HUES48 (cell line): ENCODE data around the gene PEAK1.

Experiments used
- H3K27ac ChIP-seq: one replicate; pipeline ENCODE4 v1.7.0; 2013; ENCODE audit warnings: low read depth, low read length, inconsistent platforms
- H3K27me3 ChIP-seq: 2 replicates; pipeline ENCODE4 v1.6.1; 2013; ENCODE audit warnings: mild to moderate bottlenecking, low read length; ENCODE audit not compliant: control insufficient read depth, insufficient read depth
- H3K36me3 ChIP-seq: 2 replicates; pipeline ENCODE4 v1.6.1; 2013; ENCODE audit warnings: low read length; ENCODE audit not compliant: control insufficient read depth, insufficient read depth
- H3K4me1 ChIP-seq: 2 replicates; pipeline ENCODE4 v1.6.1; 2013; ENCODE audit warnings: mild to moderate bottlenecking, low read length; ENCODE audit not compliant: control insufficient read depth, insufficient read depth
- H3K4me3 ChIP-seq: 2 replicates; pipeline ENCODE4 v1.5.1; 2013; ENCODE audit warnings: mild to moderate bottlenecking, low read depth, low read length
- H3K9ac ChIP-seq: 2 replicates; pipeline ENCODE4 v1.6.1; 2013; ENCODE audit warnings: mild to moderate bottlenecking, low read depth, low read length, moderate library complexity
- H3K9me3 ChIP-seq: 2 replicates; pipeline ENCODE4 v1.6.1; 2013; ENCODE audit warnings: low read length; ENCODE audit not compliant: control insufficient read depth, insufficient read depth

The PEAK1 gene

DNA sequence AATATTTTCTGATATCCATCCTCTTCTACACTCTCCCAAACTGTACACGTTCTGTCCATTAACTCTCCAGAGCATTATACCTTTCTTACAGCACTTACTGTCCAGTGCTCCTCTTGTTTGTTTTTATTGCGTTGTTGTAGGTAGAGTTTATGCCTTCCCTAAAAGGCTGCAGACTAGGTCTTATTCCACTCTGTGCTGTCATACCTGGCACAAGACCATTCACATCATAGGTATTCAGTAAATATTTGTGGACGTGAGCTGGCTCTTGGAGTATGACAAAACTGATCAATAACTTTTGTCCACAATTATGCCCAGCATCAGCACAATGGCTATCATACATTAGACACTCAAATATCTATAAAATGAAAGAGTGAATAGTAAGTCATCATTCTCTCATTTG is 5.2 kb upstream of the PEAK1 start:
- no peak overlapping the region for H3K4me3 ChIP-seq
- H3K36me3 ChIP-seq = no peaks in the 10 kb centered on the region
- no peaks in the 10 kb centered on the region for H3K9me3 ChIP-seq
- H3K27me3 ChIP-seq = no peaks in the 10 kb centered on the region
- H3K9ac ChIP-seq = no peak overlapping the region
- no peak overlapping the region for H3K27ac ChIP-seq
- H3K4me1 ChIP-seq = peaks cover 11% of the 10 kb centered on the region; the same call in 1 of the 2 replicates

DNA sequence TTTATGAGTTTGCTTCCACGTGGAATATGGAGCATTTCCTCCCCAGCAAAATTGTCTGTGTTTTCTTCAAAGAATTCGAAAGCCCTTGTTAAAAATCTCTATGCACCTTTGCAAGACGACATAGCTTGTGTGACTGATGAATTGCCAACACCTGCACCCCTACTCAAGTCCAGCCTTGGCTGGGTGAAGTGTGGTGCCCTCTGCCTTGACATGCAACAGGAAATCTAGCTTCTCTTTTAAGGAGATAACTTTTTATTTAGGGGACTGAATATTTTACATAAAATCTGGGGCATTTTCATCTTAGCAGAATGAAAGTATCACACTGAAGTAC is 1.4 kb upstream of the PEAK1 start:
- peak overlapping the region; percentile 95 for H3K27ac ChIP-seq
- H3K9ac ChIP-seq = peak overlapping the region; percentile 33
- no peaks in the 10 kb centered on the region for H3K36me3 ChIP-seq
- H3K4me1 ChIP-seq = peaks cover 36% of the 10 kb centered on the region
- H3K27me3 ChIP-seq = no peaks in the 10 kb centered on the region
- no peaks in the 10 kb centered on the region for H3K9me3 ChIP-seq
- peak overlapping the region; percentile 87 for H3K4me3 ChIP-seq

DNA sequence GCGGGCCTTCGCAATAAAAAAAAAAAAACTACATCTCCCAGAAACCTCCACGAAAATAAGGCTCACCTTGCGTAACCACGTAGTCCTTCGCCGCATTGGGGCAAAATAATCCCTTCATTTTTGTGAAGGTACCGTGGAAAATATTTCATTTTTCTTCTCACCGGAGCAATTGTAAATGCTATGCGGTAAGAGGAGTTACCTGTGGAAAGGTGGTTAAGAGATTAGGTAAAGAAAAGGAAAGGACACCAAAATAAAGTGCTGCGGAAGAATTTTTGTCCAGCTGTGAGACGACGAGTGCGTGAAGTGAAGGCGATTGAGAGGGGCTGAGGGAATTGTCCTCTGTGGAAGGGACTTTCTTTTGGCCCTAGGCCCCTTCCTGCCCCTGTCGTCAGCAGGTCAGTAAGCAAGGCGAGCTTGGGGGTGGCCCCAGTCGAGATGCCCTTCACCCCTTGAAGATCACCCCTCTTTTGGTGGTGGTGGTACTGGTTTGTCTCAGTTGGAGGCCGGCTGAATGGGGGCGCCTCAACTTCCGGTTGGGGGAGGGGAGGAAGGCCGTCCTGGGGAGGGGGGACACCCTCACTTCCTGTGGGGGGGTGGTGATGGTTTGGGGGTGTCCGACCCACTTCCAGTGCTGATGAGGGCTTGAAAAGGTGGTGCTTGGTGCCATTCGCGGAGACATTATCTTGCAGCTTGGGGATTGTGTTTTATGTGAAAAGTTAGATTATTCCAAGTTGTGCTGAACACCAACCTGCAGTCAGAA is 886 bp upstream of the PEAK1 start, which contains the start of gene HMG20A:
TSS of gene HMG20A (plus strand) at position 279 of the 760 bp plus-strand sequence. CDS start 37,520 bp downstream, outside the sequence.
- peaks cover 42% of the 10 kb centered on the region for H3K4me1 ChIP-seq
- no peaks in the 10 kb centered on the region for H3K27me3 ChIP-seq

DNA sequence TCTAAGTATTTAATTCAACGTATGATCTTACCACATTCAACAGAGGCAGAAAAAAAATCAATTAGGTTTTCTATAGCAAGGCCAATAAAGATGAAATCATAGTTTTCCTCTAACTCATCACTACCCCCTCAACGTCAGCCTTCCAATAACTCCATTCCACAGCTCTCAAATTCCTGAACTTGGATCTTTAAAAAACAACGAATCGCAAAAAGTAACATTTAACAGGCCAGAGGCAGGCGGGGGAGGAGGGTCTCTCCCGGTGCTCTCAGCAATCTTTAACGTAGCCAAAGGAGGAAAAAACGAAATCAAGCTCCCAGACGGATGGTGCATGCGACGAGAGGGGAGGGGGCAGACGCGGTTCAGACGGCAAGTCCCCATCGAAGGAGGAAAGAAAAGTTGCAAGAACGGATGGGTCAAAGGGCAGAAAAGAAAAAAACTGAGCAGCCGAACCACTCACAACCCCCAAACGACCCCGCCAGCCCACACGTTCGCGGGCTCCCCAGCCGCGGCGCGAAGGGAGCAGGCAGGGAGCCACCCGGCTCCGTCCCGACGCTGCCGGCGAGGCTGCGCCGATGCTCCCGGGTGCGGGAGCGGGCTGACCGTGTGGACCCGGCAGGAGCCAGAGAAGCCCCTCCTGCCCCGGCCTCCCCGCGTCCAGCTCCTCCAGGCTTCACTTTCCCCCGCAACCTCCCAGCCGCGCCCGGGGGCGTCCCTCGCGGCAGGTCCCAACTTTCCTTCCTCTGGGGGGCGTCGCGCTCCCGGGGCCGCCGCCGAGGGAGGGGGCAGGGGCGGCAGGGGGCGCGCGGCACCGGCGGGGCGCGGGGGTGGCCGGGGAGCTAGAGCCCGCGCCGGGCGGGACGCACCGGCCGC is 703 bp downstream of the PEAK1 start:
- Histone ChIP-seq H3K4me3 (peak overlapping the region; percentile 87), H3K9me3 (no peaks in the 10 kb centered on the region), H3K4me1 (peaks cover 51% of the 10 kb centered on the region), H3K9ac (peak overlapping the region; percentile 56; the same call in 1 of the 2 replicates), H3K27me3 (no peaks in the 10 kb centered on the region), H3K27ac (peak overlapping the region; percentile 75), H3K36me3 (no peaks in the 10 kb centered on the region)

More for the DNA sequence above, 886 bp upstream of the PEAK1 start, which contains the start of gene HMG20A:
- no peaks in the 10 kb centered on the region for H3K9me3 ChIP-seq
- H3K4me3 ChIP-seq = peak within 1 kb of the TSS; percentile 87
- no peaks in the 10 kb centered on the region for H3K36me3 ChIP-seq
- peak within 1 kb of the TSS; percentile 95 for H3K27ac ChIP-seq
- peak within 1 kb of the TSS; percentile 89 for H3K9ac ChIP-seq

DNA sequence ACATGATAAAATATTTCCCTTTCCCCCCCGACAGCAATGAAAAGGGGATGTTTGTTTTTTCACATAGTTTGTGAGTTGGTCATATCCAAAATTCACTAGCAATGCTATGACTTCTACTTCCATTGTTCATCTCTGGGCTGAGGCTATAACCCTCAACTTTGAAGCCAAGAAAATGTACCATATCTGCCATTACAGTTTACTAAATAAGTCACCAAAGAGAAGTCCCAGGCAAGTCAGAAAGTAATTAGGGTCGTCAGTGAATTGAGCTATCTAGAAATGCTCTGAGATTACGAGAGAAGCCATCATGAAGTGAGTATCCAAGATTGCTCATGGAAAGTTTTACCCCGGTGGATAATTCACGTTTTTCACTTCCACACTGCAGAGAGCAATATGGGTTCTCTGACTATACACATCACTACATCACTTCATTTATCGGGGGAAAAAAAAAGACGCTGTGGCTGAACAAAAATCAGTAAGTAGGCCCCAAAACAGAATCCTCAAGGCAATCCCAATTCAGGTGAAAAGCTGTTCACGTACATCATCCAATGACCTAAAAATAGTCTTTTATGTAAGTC is 1.4 kb downstream of the PEAK1 start:
- H3K4me3 ChIP-seq = peak overlapping the region; percentile 87
- no peaks in the 10 kb centered on the region for H3K9me3 ChIP-seq
- no peak overlapping the region for H3K9ac ChIP-seq
- H3K4me1 ChIP-seq = peaks cover 49% of the 10 kb centered on the region
- no peaks in the 10 kb centered on the region for H3K27me3 ChIP-seq
- no peaks in the 10 kb centered on the region for H3K36me3 ChIP-seq
- no peak overlapping the region for H3K27ac ChIP-seq

DNA sequence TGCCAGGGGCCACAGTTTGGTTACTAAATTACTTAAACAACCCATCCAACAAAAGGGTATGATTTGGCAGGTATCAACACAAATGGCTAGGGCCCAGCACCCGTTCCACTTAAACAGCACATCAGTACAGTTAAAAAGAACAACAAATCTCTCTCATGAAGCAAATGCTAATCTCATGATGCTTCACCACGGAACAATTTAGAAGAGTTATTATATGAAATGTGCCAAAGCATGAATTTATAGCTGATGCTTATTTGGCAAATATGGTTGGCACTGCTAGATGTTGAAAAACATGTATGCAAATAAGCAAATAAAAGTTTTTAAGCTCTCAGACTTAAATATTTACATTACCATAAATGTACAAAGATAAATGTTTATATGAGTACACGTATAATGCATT is 2.3 kb downstream of the PEAK1 start:
- H3K27me3 ChIP-seq = no peaks in the 10 kb centered on the region
- H3K27ac ChIP-seq = no peak overlapping the region
- H3K9ac ChIP-seq = no peak overlapping the region
- peaks cover 46% of the 10 kb centered on the region for H3K4me1 ChIP-seq
- H3K9me3 ChIP-seq = no peaks in the 10 kb centered on the region
- peak overlapping the region; percentile 87; the same call in 1 of the 2 replicates for H3K4me3 ChIP-seq
- H3K36me3 ChIP-seq = no peaks in the 10 kb centered on the region

DNA sequence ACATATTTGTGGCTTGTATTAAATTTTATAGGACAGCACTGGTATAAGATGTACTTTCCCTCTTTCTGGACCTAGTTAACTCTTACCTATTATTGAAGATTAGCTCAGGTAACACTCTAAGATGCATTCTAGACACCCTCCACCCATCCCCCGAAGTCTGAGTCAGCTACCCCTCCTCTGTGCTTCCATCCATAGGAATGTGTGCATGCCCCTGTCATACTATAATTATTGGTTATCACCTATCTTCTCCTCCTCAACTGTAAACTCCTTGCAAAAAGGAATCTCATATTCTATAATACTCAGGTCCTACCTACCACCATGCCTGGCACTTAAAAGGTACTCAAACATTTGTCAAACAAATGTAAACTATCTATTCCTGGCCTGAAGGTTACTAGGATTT is 3.0 kb downstream of the PEAK1 start:
- H3K4me3 ChIP-seq = peak overlapping the region; percentile 20; the same call in 1 of the 2 replicates
- H3K9me3 ChIP-seq = no peaks in the 10 kb centered on the region

DNA sequence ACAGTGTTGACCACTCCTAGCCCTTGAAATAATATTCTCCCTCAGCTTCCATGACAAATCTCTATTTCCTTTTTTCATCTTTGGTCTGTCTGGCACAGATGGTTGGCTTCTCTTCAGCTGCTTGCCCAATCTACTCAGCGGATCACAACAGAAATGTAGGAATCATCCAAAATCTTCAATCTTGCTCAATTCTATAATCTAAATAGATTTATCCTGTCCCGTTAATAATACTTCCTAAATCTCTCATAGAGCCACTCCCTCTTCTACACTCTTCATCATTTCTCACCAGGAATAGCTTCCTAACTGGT is 3.8 kb downstream of the PEAK1 start:
- Histone ChIP-seq H3K9me3 (no peaks in the 10 kb centered on the region), H3K4me1 (peaks cover 43% of the 10 kb centered on the region), H3K27ac (no peak overlapping the region), H3K9ac (no peak overlapping the region), H3K27me3 (no peaks in the 10 kb centered on the region), H3K36me3 (no peaks in the 10 kb centered on the region), H3K4me3 (no peak overlapping the region)

More for the DNA sequence above, 3.0 kb downstream of the PEAK1 start:
- H3K27ac ChIP-seq = peak overlapping the region; percentile 21
- no peaks in the 10 kb centered on the region for H3K36me3 ChIP-seq
- H3K4me1 ChIP-seq = peaks cover 46% of the 10 kb centered on the region
- H3K9ac ChIP-seq = no peak overlapping the region
- no peaks in the 10 kb centered on the region for H3K27me3 ChIP-seq

DNA sequence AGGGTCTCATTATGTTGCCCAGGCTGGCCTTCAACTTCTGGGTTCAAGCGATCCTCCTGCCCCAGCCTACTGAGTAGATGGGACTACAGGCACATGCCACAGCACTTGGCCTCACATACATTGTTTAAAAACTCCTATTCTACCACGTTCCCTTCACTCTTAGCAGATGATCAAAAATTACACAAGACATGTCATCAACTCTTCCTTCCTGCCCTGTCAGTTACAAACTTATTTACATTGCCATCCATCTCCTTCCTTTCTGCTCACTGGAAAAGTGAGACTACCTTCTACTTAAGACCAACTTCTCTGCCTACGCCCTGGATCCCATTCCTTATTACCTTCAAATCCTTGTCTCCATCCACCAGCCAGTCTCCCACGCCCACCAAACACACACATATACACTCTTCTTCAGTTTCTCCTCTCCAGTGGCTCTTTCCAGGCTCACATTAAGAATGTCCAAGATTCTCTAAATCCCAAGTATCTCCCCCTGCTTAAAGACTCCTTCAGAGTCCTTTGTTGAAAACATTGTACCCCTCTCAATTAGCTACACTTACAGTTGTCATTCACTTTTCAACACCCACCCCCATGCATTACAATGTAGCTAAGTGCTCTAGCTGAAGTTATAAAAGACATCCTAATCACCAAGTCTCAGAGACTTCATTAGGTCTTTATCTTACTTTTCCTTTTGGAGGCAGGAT is 4.3 kb downstream of the PEAK1 start:
- Histone ChIP-seq H3K27ac (no peak overlapping the region), H3K9me3 (no peaks in the 10 kb centered on the region), H3K4me3 (no peak overlapping the region), H3K27me3 (no peaks in the 10 kb centered on the region), H3K36me3 (no peaks in the 10 kb centered on the region), H3K9ac (no peak overlapping the region), H3K4me1 (peaks cover 45% of the 10 kb centered on the region)

DNA sequence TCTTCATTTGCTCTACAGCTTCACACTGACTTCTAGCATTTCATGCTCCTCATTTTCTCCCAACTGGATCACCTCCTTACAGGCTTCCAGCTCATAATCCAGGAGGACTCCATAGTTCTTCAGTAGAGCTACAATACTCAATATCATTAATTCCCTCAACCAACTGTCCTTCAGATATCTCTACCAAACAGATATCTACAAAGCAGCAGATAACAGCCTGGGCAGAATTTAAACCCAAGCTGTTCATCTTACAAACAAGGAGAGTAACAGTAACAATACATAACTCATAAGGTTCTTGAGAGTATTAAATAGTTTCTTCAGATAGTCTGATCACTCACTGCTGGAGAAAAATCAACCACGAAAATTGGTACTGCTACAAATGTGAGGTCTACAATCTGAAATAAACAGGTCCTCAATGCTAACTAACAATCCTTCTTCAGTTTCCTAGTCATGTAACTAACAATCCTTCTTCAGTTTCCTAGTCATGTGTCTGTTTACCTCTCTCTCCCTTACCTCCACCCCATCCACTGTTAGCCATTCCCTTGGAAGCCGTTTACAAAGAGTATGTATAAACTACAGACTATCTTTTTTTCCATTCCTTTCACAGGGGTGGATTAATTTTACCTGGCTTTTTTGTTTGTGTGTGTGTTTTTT is 5.0 kb downstream of the PEAK1 start:
- Histone ChIP-seq H3K4me1 (peaks cover 45% of the 10 kb centered on the region), H3K27me3 (no peaks in the 10 kb centered on the region)

More for the DNA sequence above, 5.0 kb downstream of the PEAK1 start:
- H3K9me3 ChIP-seq = no peaks in the 10 kb centered on the region
- H3K4me3 ChIP-seq = no peak overlapping the region
- no peak overlapping the region for H3K27ac ChIP-seq
- no peak overlapping the region for H3K9ac ChIP-seq
- H3K36me3 ChIP-seq = no peaks in the 10 kb centered on the region
